K562 (cell line): ENCODE data around the gene FOXJ3. TPM values are rescaled to one million over a fixed set of nuclear protein-coding genes. Genes with fewer than 3 reads are reported as not detected.

Experiments
- CREB3 ChIP-seq: fragments of 450-650 bp; conservative IDR thresholded peaks from 2 replicates; pipeline ENCODE4 v1.6.1; 2016; ENCODE audit warnings: missing genetic modification characterization, low read depth, mild to moderate bottlenecking, missing compliant biosample characterization, moderate library complexity
- ELK1 ChIP-seq: sonication (generic); formaldehyde crosslinking; IDR thresholded peaks from 2 replicates; pipeline ENCODE4 v1.8.1; 2022; ENCODE audit warnings: missing genetic modification reagents
- PREB ChIP-seq: sonication (generic); formaldehyde crosslinking; IDR thresholded peaks from 2 replicates; pipeline ENCODE4 v1.8.1; 2023; ENCODE audit warnings: mild to moderate bottlenecking, missing genetic modification reagents
- RBM17 ChIP-seq: fragments of 200-400 bp; formaldehyde crosslinking; IDR thresholded peaks from 2 replicates; pipeline ENCODE4 v1.6.1; 2017; ENCODE audit warnings: low read depth, mild to moderate bottlenecking, low read length, borderline replicate concordance
- THAP7 ChIP-seq: fragments of 250-450 bp; sonication (Bioruptor Pico); IDR thresholded peaks from 2 replicates; pipeline ENCODE4 v1.5.0; 2021
- ZKSCAN3 ChIP-seq: fragments of 250-450 bp; sonication (Bioruptor Pico); IDR thresholded peaks from 2 replicates; pipeline ENCODE4 v1.4.0; 2020
- polyA plus RNA-seq, 8 experiments: library from polyadenylated mRNA; depleted of rRNA in 4 of 8; stranded (reverse) in 5 of 8; unstranded in 3 of 8; fragments of >200 nt; fragmentation: Nextera tagmentation in 2 of 8; fragmentation: Illumina TruSeq in 1 of 8; extraction: Ambion mirVana in 2 of 8; extraction: Trizol in 1 of 8; gene quantifications; 2 replicates each; pipeline versions ENCODE4 v1.2.1 to v1.2.3, GENCODE V29; 2011 to 2014; ENCODE audit warnings: inconsistent platforms in 1 of 8, missing spikeins in 1 of 8
- total RNA-seq, 7 experiments: library from RNA; depleted of rRNA in 6 of 7; stranded (reverse); fragments of >200 nt in 6 of 7; fragmentation: Illumina TruSeq in 2 of 7; extraction: Trizol in 2 of 7; gene quantifications; 2 replicates each; pipeline versions ENCODE4 v1.2.1 to v1.2.3, GENCODE V29; 2011 to 2021; ENCODE audit warnings: low replicate concordance in 1 of 7

Gene FOXJ3
- total and polyA plus RNA-seq, 9 of the 15 experiments (the other 6 are each of a cell fraction or from before 2014, with no cell fraction given) = 8.7 to 35.3 (median 23.4) TPM

GRCh38 chr1:42163536-42164503 is 171.2 kb downstream of the FOXJ3 start (continued):
- TF ChIP-seq ELK1 (CRISPR knock-in tag) = no peak
- no peak for TF ChIP-seq PREB (CRISPR knock-in tag)
- no peak for TF ChIP-seq RBM17
- TF ChIP-seq ZKSCAN3 (CRISPR knock-in tag) = no peak
- TF ChIP-seq CREB3 (tag) = no peak
- no peak for TF ChIP-seq THAP7 (CRISPR knock-in tag)
- TF ChIP-seq, all 486 proteins: peak for 3
